ELF-1 (cell line): Measurements from ENCODE around the gene TBC1D14.

ENCODE experiments used
- DNase-seq: peaks from one replicate; pipeline ENCODE4 v3.0.0-alpha.2; 2016; ENCODE audit warnings: low read depth, low spot score

TBC1D14 gene

DNA sequence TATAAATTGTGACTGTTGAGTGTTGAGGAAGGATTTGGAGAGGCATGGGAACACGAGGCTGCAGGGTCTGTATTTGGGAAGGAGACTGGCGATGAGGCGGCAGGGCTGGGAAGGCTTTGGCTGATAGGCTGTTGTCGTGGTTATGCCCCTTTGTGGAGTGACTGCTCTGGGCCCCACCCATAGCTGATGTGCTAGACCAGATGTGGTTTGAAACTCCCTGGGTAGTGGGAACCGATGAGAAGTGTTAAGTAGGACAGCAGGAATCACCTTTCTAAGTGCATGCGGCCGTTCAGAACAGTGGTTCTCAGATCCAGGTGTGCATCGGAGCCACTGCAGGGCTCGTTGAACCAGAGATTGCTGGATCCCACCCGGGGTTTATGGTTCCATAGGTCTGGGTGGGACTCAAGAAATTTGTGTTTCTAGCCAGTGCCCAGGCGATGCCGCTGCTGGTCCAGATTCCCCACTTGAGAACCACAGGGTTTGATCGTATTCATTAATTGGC lies 42.3 kb downstream of the TBC1D14 start:
- no peak for DNase-seq

DNA sequence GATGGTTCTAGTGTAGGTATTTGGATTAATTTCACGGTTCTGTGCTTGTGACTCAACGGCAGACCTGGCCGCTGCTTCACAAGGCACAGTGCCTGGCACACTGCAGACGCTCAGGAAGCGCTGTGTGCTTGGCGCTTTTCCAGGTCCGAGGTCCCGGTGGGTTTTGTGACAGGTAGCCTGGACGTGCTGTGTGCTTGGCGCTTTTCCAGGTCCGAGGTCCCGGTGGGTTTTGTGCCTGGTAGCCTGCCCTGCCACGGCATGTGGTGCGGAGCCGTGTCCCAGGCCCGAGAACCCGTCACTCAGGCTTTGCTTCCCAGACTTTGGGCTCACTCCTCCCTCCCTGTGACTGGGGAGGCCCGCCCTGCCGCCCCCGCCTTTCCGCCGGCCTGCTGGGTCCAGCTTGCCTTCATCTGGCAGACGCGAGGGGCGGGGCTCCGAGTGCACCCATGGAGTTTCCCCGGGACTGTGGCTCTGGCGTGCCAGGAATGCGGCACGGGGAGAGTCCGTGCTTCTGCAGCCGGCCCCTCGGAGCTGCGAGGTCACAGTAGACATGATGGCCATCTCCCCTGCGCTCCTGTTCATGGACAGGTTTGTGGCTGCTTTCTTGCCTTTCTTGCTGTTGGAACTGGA lies 44.2 kb downstream of the TBC1D14 start:
- peak; percentile 88 for DNase-seq

DNA sequence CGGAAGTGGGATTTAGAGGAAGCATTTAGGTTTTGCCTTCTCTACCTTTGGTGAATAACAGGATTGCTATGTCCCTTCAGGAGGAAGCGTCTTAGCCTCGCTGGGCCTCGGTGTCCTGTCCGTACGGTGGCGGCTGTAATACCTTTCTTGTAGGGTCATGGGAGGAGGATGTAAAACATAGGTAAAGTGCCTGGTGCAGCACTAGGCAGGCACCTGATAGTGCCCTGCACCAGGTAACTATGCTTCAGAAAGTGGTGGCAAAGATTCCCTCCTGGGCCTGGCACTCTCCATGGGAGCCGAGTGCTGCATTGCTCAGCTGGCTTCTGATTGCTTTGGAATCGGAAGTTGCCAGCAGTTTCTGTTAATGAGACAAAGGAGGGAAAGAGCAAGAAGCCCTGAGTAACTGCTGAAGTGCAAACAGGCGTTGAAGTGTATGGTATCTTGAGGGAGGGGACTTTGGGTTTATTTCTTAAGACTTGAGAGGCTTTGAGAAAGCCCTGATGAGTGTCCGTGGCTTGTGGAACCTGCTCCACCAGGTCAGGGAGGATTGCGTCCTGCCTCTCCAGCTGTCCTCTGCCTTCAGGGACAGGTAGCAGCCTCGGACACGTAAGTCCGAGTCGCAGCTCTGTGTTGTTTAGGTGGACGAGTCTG lies 45.8 kb downstream of the TBC1D14 start:
- DNase-seq: peak; percentile 83

DNA sequence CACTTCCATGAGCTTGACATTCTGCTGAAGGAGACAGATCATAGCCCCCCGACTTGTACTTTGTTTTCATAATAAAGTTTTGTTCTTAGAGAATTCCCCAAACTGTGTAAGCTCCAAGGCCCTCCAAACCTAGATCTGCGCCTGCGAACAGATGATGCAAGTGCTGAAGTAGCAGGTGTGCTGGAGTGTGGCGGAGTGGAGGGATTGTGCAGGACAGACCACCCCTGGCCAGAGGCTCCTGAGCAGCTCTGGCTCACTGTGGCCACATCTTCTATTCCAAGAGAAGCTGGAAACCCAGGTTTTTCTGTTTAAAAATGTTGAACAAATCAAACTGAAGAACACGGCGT lies 46.4 kb downstream of the TBC1D14 start:
- no peak for DNase-seq

DNA sequence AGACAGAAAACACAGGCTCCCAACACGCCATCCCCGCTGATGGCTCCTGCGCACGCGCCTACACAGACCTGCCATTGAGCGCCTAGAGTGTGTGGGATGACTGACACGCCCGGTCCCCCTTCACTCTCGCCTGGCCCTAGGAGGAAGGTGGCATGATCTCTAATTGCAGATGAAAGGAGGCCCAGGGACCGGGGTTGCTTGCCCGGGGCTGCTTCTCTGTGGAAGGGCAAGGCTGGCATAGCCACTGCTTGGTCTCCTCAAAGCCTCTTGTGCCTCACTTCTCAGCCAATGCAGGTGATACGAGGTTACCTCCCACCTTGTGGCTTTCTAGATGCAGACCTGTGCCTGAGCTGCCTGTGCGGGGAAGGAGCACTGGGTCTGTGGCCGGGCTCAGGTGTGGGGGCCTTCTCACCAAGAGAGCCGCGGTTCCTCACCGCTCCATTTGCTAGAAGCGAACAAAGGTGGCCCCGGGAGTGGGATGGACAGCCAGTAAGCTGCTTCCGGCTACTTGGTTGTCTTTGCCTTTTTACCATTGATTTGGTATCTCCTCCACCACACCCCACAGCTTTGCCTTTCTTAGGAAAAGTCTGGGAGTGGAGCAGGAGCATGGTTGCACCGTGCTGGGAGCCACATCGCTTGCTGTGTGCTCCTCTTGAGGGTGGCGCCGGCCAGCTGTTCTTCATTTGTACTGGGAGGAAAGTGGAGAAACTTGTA lies 47.0 kb downstream of the TBC1D14 start:
- no peak for DNase-seq

DNA sequence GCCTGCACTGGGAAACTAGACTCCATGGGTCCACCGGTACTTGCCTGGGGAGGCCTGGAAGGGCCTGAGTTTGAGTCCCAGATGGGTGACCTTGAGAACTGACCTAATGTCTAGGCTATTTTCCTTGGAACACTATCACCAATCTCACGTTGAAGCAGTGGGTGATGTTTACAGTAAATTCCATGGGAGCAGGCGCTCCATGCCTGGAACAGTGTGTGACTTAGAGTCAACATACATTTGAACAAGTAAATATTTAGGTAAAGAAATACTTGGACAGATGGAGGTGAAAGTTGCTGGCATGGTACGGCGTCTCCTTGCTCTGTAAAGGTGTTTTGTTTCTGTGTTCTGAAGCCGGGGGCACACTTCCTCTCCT lies 47.5 kb downstream of the TBC1D14 start:
- DNase-seq: no peak

DNA sequence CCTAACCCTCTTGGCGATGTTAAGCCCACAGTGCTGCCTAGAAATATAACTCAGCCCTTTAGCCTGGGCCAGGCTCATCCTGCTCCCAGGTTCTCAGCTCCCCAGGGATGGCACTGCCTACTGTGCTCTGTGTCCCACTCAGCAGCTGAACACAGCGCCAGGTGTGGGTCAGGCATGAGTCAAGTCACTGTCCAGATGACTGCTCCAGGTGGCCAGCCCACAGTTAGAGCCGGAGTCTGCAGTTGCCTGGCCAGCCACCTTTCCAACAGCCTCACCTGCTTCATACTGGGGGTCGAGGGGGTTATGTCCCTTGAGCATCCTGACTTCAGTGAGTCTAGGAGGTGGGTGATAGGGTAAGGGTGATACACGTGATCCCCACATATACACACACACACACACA lies 48.4 kb downstream of the TBC1D14 start:
- DNase-seq: no peak

DNA sequence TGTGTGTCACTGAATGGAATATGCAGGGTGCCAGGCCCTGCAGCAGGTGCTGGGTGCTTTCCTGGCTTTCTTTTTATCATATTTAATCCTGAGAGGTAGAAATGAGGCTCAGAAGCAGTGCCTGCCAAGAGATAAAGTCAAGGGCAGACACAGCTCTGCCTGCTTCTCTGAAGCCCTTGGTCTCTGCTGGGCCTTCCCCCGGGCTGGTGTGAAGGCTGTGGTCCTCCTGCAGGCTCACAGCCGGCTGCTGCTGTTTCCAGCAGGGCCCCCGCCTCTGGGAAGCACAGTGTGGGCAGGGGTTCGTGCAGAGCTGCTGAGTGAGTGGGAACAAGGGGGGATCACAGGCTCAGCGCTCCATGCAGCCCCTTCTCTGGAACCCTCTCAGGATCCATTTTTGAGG lies 49.6 kb downstream of the TBC1D14 start:
- DNase-seq: no peak

DNA sequence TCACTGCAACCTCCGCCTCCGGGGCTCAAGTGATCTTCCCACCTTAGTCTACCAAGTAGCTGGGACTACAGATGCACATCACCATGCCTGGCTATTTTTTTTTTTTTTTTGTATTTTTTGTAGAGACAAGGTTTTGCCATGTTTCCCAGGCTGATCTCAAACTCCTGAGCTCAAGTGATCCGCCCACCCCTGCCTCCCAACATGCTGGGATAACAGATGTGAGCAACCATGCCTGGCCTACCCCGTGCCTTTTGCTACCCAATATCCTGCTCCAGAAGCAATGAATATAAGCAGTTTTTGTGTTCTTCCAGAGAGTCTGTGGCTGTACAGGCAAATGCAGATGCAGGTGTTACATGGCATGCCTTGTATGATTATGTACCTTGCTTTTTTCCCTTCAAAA lies 50.5 kb downstream of the TBC1D14 start:
- DNase-seq: no peak

DNA sequence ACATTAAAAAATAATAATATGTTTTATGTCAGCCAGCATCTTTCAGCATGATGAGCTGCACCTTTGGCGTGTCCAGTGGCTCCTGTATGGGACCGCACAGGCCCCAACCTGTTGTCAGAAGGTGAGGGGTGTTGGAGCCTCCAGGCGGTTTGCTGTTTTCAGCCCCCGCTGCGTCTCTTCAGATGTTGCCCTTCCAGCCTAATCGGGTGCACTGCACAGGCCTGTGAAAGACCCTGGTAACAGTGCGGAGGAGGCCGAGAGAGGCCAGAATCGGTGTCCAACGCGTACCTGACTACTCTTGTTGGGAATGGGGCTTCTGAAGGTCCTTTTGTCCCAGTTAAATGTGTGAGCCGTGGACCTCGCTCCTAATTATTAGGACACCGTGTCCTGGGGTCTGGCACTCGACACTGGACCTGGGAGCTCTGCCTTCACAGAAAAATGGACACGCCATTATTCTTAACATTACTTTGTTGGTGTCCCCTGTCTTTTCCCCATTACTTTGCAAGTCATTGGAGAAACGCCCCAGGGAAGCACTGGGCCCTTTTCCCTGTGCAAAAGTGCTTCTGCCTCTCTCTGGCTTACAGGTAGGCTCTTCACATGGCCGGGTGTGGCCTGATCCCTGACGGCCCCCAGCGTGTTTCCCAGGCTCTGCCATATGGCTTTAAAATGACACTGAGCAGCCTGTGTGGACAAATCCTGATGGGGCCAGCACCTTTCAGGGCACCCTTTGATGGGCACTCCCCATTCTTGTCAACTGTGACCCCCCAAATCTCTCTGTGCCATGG lies 51.2 kb downstream of the TBC1D14 start:
- DNase-seq: no peak

DNA sequence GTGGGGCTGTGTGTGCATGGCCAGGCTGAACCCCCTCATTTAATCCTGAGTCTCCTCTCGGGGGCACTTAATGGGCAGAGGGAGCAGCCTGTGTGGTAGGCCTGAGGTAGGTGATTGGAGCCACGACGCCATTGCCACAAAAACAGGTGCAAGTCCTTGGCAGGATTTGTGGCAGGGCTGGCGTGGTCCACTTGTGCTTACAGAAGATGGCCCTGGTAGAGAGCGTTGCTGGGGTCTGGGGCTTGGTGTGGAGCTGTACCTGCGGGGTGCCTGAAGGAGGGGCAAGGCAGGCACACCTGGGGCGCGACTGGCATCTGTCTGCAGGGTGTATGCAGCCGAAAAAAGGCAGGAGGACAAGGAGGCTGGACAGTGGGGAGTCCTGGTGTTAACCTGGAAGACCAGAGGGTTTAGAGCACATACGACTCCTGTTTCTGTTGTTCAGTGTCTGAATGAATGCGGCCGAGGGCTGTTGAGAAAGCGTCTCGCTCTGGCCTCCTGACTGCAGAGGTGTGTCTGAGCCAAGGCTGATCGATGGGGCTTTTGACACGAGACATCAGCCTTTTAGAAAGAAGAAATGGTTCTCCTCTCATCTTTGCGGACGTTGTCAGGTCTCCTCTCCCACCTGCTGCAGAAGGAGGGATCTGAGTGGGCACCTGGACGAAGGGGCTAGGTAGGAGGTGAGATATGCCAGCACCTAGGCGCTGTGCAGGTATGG lies 52.0 kb downstream of the TBC1D14 start:
- DNase-seq: no peak

DNA sequence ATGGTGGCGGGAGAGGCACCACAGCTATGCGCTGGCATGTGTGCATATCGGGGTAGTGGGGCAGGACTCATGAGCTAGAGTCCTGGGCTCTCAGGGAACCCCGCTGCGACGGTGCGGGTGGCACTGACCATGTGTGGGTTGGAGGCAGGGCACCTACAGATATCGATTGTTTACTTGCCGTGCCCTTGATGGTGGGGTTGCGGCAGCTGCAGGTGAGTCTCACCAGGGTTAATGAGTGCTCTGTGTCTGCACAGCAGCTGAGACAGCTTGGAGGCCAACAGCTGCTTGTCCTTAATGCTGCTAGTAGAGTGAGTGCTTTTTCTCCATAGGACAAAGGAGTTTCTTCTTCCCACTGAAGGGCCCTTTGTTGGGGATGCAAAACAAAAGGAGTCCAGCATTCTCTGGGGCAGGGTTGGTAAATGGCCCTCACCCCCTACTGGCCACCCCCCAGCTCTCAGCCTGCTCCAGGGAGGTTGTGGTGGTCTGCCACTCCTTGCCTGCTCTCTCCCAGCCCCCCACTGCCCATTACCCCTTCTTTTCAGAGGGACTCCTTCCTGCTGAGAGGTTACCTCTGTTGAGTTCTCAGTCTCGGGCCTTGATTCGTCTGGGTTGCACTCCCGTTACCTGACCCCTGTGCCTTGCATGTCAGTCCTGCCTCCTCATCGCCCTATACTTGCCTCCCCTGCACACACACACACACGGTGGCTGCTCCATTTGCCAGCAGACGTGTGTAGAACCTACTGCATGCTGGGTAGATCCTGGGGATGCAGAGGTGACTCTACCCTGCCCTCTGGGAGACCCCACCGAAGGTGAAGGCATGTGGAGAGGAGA lies 52.8 kb downstream of the TBC1D14 start:
- no peak for DNase-seq

DNA sequence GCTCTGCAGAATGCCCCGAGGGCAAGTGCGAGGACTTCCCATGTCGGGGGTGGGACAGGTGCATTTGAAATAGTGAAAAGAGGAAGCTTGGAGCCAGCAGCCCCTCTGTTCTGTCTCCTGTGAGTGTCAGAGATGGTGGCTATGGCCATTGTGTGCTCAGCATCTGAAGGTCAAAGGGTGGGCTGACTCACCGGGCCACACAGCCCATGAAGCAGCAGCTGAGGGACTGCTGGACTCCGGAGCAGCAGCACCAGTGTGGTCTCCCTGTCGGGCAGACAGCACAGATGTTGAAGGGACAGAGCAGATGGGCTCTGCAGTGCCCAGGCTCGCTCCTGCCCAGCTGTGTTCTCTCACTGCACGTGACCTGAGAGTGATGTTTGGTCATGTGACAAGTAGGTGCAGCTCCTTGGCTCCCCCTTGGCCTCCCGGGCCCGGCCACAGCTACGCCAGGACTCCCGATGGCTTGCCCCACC lies 53.5 kb downstream of the TBC1D14 start:
- DNase-seq: no peak

DNA sequence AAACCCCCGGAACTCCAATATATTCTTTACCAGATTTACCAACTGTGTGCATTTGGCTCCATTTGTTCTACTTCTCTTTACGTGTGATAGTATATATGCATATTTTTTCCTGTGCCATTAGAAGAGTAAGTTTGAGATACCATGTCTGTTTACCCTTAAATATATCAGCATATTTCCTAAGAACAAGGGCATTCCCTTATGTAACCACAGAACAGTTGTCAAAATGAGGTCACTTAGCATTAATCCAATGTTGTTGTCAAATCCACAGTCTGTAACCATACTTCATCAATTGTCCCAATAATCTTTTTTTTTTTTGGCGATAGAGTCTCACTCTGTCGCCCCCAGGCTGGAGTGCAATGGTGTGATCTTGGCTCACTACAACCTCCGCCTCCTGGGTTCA lies 55.2 kb downstream of the TBC1D14 start:
- DNase-seq: no peak

DNA sequence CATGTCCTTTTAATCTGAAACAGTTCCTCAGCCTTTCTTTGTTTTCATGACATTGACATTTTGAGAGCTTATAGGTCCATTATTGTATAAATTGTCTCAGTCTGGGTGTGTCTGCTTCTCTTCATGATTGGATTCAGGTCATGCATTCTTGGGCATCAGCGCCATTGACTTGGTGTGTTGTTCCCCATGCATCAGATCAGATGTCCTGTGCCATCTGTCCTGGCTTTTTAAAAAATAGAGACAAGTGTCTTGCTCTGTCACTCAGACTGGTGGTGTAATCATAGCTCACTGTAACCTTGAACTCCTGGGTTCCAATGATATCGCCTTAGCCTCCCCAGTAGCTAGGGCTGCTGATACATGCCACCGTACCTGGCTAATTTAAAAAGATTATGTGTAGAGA lies 55.7 kb downstream of the TBC1D14 start:
- no peak for DNase-seq

DNA sequence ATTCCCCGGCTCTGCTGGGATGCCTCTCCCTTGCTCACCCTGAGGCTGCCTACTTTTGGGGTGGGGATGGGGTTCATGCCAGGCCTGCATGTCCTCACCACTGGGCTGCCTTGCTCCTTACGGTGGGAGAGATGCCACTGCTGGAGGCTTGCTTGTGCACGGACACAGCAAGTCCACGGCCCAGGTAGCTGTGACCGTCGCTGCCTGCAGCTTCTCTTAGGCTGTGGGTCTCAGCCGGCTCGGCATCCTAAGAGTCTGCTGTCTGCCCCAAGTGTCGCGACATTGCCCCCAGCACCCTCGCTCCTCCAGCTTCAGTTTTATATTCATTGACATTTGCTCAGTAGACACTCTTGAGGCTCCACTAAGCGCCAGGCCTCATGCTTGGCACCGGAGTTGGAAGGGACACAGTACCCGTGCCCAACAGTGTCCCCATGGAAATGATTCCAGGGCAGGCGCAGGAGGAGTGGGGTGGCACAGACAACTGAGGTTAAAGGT lies 58.3 kb downstream of the TBC1D14 start:
- no peak for DNase-seq

DNA sequence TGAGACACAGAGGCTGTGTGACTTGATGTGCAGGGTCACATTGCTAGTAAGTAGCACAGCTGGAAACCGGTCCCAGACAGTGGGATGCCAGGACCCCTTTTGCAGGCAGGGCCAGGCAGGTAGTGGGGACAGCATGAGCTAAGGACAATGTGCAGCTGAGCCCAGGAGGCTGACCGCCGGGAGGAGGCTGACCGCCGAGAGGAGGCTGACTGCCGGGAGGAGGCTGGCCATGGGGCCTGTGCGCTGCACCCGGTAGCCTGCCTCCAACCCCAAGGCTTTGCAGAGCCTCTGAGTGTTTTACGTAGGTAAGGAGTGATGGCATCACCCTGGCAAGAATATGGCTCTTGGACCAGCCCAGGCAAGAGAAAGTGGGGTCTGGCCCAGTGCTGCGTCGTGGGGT lies 58.9 kb downstream of the TBC1D14 start:
- DNase-seq: no peak

DNA sequence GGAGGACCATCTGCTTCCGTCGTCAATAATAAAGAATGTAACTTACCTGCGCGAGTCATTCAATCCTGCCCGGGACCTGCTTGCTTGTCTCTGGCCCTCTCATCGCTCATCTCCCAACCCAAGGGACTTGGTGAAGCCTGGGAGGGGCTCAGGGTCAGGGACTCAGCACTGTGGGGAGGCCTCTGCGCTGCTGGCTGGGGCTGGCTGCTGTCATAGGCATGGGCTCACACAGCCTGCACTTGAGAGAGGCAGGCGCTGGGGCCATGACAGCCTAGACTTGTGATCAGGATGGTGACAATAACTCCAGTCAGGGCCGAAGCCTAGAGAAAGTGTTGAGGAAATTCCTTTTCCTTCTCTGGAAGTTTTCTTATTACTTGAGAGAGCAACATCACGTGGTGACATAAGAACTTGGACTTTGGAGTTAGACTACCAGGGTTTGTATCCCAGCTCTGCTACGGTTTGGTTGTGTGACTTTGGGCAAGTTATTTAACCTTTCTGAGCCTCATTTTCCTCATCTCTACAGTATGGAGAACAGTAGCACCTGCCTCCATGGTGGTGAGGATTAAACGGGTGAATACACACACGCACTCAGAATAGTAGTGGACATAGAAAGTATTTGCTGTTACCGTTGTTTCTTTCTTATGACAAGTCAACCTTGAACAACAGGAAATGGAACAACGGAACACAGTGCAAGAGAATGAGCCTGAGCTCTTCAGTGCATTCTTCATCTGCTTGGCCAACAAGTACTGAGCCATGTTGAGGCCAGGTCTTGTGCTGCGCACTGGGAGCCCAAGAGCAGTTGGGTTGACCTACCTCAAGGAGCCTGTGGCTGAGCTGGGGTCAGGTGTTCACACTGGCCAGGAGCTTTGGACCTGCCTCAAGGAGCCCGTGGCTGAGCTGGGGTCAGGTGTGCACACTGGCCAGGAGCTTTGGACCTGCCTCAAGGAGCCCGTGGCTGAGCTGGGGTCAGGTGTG lies 60.5 kb downstream of the TBC1D14 start:
- DNase-seq: no peak
